GM12878 (cell line): ENCODE data around the gene RAP1A. TPM values are rescaled to one million over a fixed set of nuclear protein-coding genes. Genes with fewer than 3 reads are reported as not detected.

Experiments used
- ATAC-seq: fragments of 200-7000 bp; cut with Tn5 transposase; 3 replicates; pipeline ENCODE4 v1.9.1; 2020; ENCODE audit warnings: mild to moderate bottlenecking, moderate library complexity
- BruUV-seq: library from RNA; stranded (reverse); fragments of 400-500 nt; replicated peaks from 2 replicates; lab custom pipeline; 2021; lab: Mats Ljungman, UMichigan
- CTCF ChIA-PET: fragments of 300-600 bp; sonication (Branson Sonifier 250); formaldehyde crosslinking; extraction: SDS; loops from one replicate; lab custom pipeline; 2021; ENCODE audit warnings: inconsistent platforms; lab: Yijun Ruan, JAX
- POLR2A ChIA-PET: fragments of 350-600 bp; formaldehyde crosslinking; extraction: SDS; loops from one replicate; lab custom pipeline; 2021; ENCODE audit warnings: inconsistent platforms; lab: Charles Lee
- RAD21 ChIA-PET: fragments of 300-600 bp; sonication (Branson Sonifier 250); formaldehyde crosslinking; loops from one replicate; lab custom pipeline; 2023; ENCODE audit warnings: antibody characterized with exemption; ENCODE audit not compliant: unreplicated experiment; lab: Charles Lee
- SMC1A ChIA-PET: fragments of 300-600 bp; sonication (Branson Sonifier 250); formaldehyde crosslinking; loops from one replicate; lab custom pipeline; 2023; ENCODE audit not compliant: unreplicated experiment, uncharacterized antibody; lab: Charles Lee
- DNase-seq: peaks from one replicate; pipeline ENCODE4 v3.0.0-alpha.2; 2011; ENCODE audit warnings: low read depth, low spot score
- FAIRE-seq: peaks from 3 replicates; lab custom pipeline; 2011; peaks lifted over from hg19 to GRCh38; lab: Jason Lieb, UNC
- H2AFZ ChIP-seq: 2 replicates; pipeline ENCODE4 v1.6.0; 2011; ENCODE audit warnings: low read depth, low read length, control low read depth; ENCODE audit not compliant: control insufficient read depth
- H3K27ac ChIP-seq: 2 replicates; pipeline ENCODE4 v1.5.1; 2011; ENCODE audit warnings: control low read depth; ENCODE audit not compliant: control insufficient read depth, insufficient read depth
- H3K27me3 ChIP-seq, 2 experiments: replicated peaks in 1 of 2; 2 replicates each; pipeline versions ENCODE4 v1.6.0 to v1.6.1; 2011; ENCODE audit warnings: low read length in 1 of 2; ENCODE audit not compliant: control insufficient read depth in 2 of 2, insufficient read depth in 2 of 2
- H3K36me3 ChIP-seq, 2 experiments: 2 replicates each; pipeline ENCODE4 v1.5.1; 2011; ENCODE audit warnings: low read length in 1 of 2; ENCODE audit not compliant: control insufficient read depth in 2 of 2, insufficient read depth in 2 of 2
- H3K4me1 ChIP-seq: 2 replicates; pipeline ENCODE4 v1.6.1; 2011; ENCODE audit warnings: mild to moderate bottlenecking, low read length, moderate library complexity, mixed read lengths; ENCODE audit not compliant: control insufficient read depth, insufficient read depth
- H3K4me2 ChIP-seq: 2 replicates; pipeline ENCODE4 v1.6.0; 2011; ENCODE audit warnings: control low read depth; ENCODE audit not compliant: control insufficient read depth, insufficient read depth
- H3K4me3 ChIP-seq: fragments of 200-600 bp; sonication (generic); 2 replicates; pipeline ENCODE4 v1.5.1; 2016
- H3K79me2 ChIP-seq: 2 replicates; pipeline ENCODE4 v1.6.0; 2011; ENCODE audit warnings: low read length; ENCODE audit not compliant: control insufficient read depth, insufficient read depth
- H3K9ac ChIP-seq: 2 replicates; pipeline ENCODE4 v1.8.0; 2011; ENCODE audit warnings: low read length, control low read depth, mixed read lengths; ENCODE audit not compliant: control insufficient read depth, insufficient read depth
- H3K9me3 ChIP-seq: replicated peaks from 3 replicates; pipeline ENCODE4 v1.5.1; 2011; ENCODE audit warnings: mild to moderate bottlenecking, low read length; ENCODE audit not compliant: control insufficient read depth, insufficient read depth
- H4K20me1 ChIP-seq: 2 replicates; pipeline ENCODE4 v1.6.0; 2011; ENCODE audit not compliant: control insufficient read depth, insufficient read depth
- E2F8 ChIP-seq: fragments of 450-650 bp; IDR thresholded peaks from 2 replicates; pipeline ENCODE4 v1.6.1; 2018; ENCODE audit warnings: mild to moderate bottlenecking, low read depth, moderate library complexity; ENCODE audit not compliant: partially characterized antibody
- POLR2AphosphoS2 ChIP-seq: IDR thresholded peaks from 2 replicates; pipeline ENCODE4 v1.6.1; 2011; ENCODE audit warnings: low read depth, mild to moderate bottlenecking, low read length, improper control_type of control experiment, moderate library complexity
- WGBS: methylation state at CpG from one replicate; pipeline ENCODE4 v1.1.6; 2016; ENCODE audit warnings: low lambda C conversion rate; ENCODE audit not compliant: insufficient replicate concordance, insufficient coverage; ENCODE audit errors: missing lambda C conversion rate; 5-methylcytosine and 5-hydroxymethylcytosine counted together
- in situ Hi-C: fragments of 300-500 bp; cut with MboI; formaldehyde crosslinking; loops from 9 replicates; pipeline ENCODE4 v1.14.3; 2018; ENCODE audit warnings: mixed read lengths
- intact Hi-C: fragments of 100-400 bp; cut with micrococcal nuclease; formaldehyde crosslinking; loops from one replicate; pipeline ENCODE4 v1.14.2; 2022; ENCODE audit not compliant: unreplicated experiment
- polyA plus RNA-seq, 11 experiments: library from polyadenylated mRNA; depleted of rRNA in 4 of 11; unstranded in 6 of 11; stranded (reverse) in 5 of 11; fragments of >200 nt; fragmentation: Nextera tagmentation in 4 of 11; fragmentation: Illumina TruSeq in 1 of 11; extraction: Ambion mirVana in 4 of 11; extraction: Trizol in 1 of 11; gene quantifications; 1 replicate in 1 of 11; 2 replicates in 10 of 11; pipeline versions ENCODE4 v1.2.1 to v1.2.3, GENCODE V29; 2011 to 2016; ENCODE audit warnings: inconsistent platforms in 2 of 11, missing spikeins in 2 of 11, low read depth in 1 of 11
- total RNA-seq, 4 experiments: library from RNA; depleted of rRNA in 3 of 4; stranded (reverse); fragments of >200 nt in 3 of 4; fragmentation: Illumina TruSeq in 1 of 4; extraction: Trizol in 1 of 4; gene quantifications; 2 replicates each; pipeline versions ENCODE4 v1.2.1 to v1.2.3, GENCODE V29; 2013 to 2021

Gene RAP1A
- total and polyA plus RNA-seq, 10 of the 15 experiments (the other 5 are each of a cell fraction or from before 2014, with no cell fraction given): 38.4 to 213 (median 86.0) TPM

- Histone ChIP-seq H3K36me3 (peaks cover 3% of the 10 kb centered on the region in 2 experiments), H3K9me3 (no peaks in the 10 kb centered on the region), H3K79me2 (no peaks in the 10 kb centered on the region), H3K4me1 (no peaks in the 10 kb centered on the region), H3K27ac (no peak overlapping the region), H3K9ac (no peak overlapping the region), H4K20me1 (no peaks in the 10 kb centered on the region), H2AFZ (no peak overlapping the region), H3K4me3 (no peak overlapping the region), H3K27me3 (no peaks in the 10 kb centered on the region), H3K4me2 (no peak overlapping the region)
- 81% methylated on average over 10 of the region's 10 CpGs for WGBS
- SMC1A ChIA-PET: interaction anchor here (0.7 kb wide), 1 partner anchor 214 kb away, joined by 4 read pairs; no protein-coding TSS in a partner anchor
- CTCF ChIA-PET: interaction anchor here (1.2 kb wide), 1 partner anchor 213 kb away, joined by 4 read pairs; no protein-coding TSS in a partner anchor
- DNase-seq (no peak), ATAC-seq (no peak), FAIRE-seq (no peak)
- in situ Hi-C loops: no loop called here
- no TSS peak for BruUV-seq
- TF ChIP-seq POLR2AphosphoS2 (0 out of 2 replicates have a peak, but pooled peaks have one; percentile 7), E2F8 (no peak)
- intact Hi-C loops: no loop called here
- POLR2A ChIA-PET: no interaction called here
- RAD21 ChIA-PET: no interaction called here
These were observed 101.6 kb downstream of the RAP1A start for GRCh38 chr1:111720977-111721786.
